ENCODE data around the gene CISD1. TPM values are rescaled to one million over a fixed set of nuclear protein-coding genes. Genes with fewer than 3 reads are reported as not detected.
"Not testable (repeated sequence)": the region's sequence is repeated elsewhere in the genome, so short reads cannot be mapped to it uniquely, and the experiment has no call there.

The CISD1 gene
- total RNA-seq (10 to 100 TPM in 1 of 2 experiments, 1 to 10 TPM in 1; 9.7 to 11.6 TPM), polyA plus RNA-seq (10 to 100 TPM; 54.6 to 71.4 (median 60.4) TPM), total RNA-seq (3.4 to 39.1 (median 9.6) reads per million in 6 experiments)

DNA sequence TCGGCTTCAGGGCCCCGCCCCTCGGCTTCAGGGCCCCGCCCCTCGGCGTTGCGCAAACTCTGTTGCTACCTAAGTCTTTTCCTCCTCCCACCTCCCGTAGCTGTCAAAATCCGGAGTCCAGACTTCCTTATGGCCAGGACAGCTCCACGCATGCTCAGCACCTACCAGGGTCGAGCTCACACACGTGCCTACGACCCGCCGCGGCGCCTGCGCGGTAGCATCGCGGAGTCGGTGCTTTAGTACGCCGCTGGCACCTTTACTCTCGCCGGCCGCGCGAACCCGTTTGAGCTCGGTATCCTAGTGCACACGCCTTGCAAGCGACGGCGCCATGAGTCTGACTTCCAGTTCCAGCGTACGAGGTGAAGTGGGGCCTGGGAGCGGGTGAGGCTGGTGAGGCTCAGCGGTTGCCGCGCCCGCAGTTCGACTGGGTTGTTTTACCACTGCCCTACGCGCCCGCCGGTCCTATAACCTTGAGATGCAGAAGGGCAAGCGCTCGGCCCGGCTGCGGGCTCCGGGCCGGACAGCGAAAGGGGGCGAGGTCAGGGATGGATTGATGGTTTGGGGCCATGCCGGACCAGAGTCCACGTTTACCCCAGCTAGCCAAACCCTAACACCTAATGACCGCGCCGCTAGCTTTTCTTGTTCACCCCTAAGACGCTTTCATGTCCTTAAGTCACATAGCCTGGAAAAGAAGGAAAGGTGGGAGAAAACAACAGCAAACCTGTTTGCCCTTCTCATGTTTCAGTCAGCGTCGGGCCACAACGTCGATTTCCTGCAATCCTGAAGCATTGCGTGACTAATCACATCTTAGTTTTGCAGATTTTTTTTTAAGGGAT is at the start of gene CISD1:
CISD1 (plus strand) TSS at position 217 of the 836 bp plus-strand sequence; CDS start at position 329, 112 bp downstream.
- POLR2A ChIA-PET, result interaction anchor here (1.0 to 3.2 kb wide), 6 partner anchors 12 to 116 kb away, joined by 4 to 39 read pairs (median 6); partner anchors contain the start of genes TFAM and UBE2D1
- peak within 1 kb of the TSS; percentile 93 to 100 (median 97) for H3K4me3 Mint-ChIP-seq
- ATAC-seq, result peak; percentile 66 to 71
- H3K27ac Mint-ChIP-seq, result peak within 1 kb of the TSS; percentile 92 to 99 (median 98)
- DNase-seq, result peak; percentile 87 to 98 (median 93)
- H3K36me3 Mint-ChIP-seq, result no peaks in the 10 kb centered on the region
- no peaks in the 10 kb centered on the region for H3K9me3 Mint-ChIP-seq
- H3K27me3 Mint-ChIP-seq, result no peaks in the 10 kb centered on the region
- H3K4me1 Mint-ChIP-seq, result peaks cover 16 to 44% (median 33%) of the 10 kb centered on the region in 4 donors

DNA sequence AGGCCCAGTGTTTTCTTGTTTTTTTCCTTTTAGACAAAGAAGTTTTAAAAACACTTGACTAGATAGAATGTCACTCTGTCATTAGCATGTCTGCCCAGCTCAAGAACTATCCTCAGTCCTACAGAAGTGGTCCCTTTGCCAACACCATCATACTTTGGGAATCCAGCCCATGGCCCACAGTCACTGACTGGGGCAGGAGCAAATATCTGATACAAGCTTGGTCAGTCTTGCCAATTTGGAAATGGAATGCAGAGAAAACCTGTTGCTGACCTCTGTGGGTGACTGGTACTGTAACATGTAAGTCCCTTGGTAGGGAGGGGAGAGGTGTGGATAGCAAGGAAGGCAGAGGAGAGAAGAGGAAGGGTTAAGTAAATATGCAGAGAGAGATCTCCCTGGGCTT is 49.1 kb upstream of the CISD1 start:
- H3K4me3 Mint-ChIP-seq, result no peak overlapping the region
- ATAC-seq (no peak), DNase-seq (no peak)
- H3K4me1 Mint-ChIP-seq, result peaks cover 2 to 7% (median 4%) of the 10 kb centered on the region in 4 donors
- peaks cover 0 to 35% (median 5%) of the 10 kb centered on the region in 3 donors for H3K36me3 Mint-ChIP-seq
- H3K27ac Mint-ChIP-seq, result peak overlapping the region in 2 of 10 donors; percentile 30 to 51
- no peaks in the 10 kb centered on the region for H3K9me3 Mint-ChIP-seq
- POLR2A ChIA-PET, result no interaction called here
- H3K27me3 Mint-ChIP-seq, result no peaks in the 10 kb centered on the region

DNA sequence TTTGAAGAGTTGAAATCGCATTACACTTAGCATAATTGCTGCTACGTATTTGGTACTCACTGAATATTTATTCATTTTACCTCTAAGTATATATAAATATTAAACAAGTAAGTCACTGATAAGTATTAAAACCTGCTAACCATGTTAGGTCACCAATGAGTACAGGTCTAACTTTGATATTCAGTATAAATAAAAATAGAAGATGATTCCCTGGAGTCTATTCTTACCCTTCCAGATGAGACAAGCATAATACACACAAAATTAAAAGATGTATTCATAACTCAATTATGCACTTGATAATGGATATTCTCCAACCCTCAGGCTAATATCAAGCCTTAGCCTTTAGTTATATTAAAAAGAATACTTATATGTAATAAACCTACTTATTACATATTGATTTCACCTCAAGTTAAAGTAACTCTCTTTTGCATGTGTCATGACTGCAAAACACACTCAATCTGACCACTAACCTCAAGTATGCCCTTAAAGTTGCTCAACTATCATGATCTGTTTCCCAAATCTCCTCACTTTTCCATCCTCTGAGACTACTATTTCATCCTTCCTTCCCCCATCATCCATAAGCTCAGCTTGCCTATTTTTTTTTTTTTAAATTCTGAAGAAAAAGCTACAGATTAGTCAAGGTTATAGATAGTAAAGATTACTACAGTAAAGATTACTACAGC is 48.1 kb upstream of the CISD1 start:
- peak overlapping the region in 1 of 10 donors; percentile 64 for H3K27ac Mint-ChIP-seq
- POLR2A ChIA-PET, result no interaction called here
- no peaks in the 10 kb centered on the region for H3K9me3 Mint-ChIP-seq
- H3K4me1 Mint-ChIP-seq, result peaks cover 0 to 5% (median 2%) of the 10 kb centered on the region in 4 donors
- peaks cover 0 to 35% (median 5%) of the 10 kb centered on the region in 3 donors for H3K36me3 Mint-ChIP-seq
- DNase-seq (no peak), ATAC-seq (no peak)
- no peak overlapping the region for H3K4me3 Mint-ChIP-seq
- H3K27me3 Mint-ChIP-seq, result no peaks in the 10 kb centered on the region

DNA sequence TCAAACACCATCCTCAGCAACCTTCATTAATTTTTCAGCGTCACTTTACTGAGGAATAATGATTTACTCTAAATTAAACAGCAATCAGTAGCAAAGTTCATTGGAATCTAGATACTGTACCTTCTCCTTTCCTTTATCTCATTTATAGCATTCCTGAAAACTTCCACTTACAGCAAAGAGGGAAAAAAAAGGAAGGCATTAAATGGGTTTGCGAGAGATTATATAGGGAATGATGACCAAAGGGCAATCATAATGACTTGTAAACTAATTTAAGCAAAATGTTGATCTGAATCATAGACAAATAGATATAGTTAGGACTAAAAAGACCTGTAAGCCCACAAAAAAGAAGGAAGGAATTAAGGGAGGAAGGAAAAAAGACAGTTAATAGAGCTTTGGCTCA is 43.3 kb upstream of the CISD1 start:
- Mint-ChIP-seq H3K4me3 (no peak overlapping the region), H3K9me3 (no peaks in the 10 kb centered on the region), H3K36me3 (peaks cover under 1 to 58% (median 23%) of the 10 kb centered on the region in 3 donors), H3K27ac (peak overlapping the region in 1 of 10 donors; percentile 58), H3K4me1 (peaks cover 0 to 4% (median 1%) of the 10 kb centered on the region in 4 donors), H3K27me3 (no peaks in the 10 kb centered on the region)
- ATAC-seq, result no peak
- no peak for DNase-seq
- POLR2A ChIA-PET, result no interaction called here

DNA sequence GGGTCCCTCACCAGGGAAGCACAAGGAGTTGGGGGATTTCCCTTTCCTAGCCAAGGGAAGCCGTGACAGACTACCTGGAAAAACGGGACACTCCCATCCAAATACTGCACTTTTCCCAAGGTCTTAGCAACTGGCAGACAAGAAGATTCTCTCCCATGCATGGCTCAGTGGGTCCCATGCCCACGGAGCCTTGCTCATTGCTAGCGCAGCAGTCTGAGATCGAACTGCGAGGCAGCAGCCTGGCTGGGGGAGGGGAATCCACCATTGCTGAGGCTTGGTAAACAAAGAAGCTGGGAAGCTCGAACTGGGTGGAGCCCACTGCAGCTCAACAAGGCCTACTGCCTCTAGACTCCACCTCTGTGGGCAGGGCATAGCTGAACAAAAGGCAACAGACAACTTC is 39.1 kb upstream of the CISD1 start:
- POLR2A ChIA-PET, ATAC-seq, H3K27me3 Mint-ChIP-seq, H3K4me3 Mint-ChIP-seq, H3K9me3 Mint-ChIP-seq, DNase-seq, H3K27ac Mint-ChIP-seq: not testable (repeated sequence)
- peaks cover 9 to 12% (median 12%) of the 10 kb centered on the region in 4 donors for H3K4me1 Mint-ChIP-seq
- peaks cover 13 to 86% (median 61%) of the 10 kb centered on the region in 3 donors for H3K36me3 Mint-ChIP-seq

DNA sequence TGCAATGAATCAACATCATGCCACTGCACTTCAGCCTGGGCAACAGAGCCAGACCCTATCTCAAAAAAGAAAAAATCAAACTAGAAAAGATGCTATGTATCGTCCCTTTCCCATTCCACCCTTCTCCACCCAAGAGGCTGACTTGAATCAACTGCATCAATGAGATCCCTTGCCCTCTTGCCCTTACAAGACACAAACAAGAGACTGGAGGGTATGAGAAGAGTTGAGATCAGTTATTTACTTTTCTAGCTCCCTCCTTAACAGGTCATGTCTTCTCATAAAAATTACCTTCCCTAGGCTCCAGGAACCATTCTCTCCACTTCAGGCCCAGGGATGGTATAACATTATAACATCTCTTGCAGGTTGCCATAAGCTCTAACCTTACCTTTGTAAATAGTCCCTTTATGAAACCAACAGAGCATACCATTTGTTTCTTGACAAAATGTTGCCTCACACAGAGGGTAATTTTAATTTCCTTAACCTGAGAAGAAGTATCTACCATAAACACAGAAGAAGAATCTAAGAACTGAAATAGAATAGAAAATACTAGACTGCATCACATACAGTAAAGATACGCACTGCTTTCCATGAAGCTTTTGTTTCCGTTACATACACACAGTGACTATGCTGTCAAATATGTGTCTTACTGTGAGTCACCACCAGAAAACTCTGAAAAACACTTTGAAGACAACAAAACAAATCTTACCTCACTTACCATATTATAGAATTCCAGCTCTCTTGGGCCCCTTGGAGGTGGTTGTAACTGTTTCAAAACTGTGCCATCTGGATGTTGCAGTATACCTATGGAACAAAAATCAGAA is 31.7 kb upstream of the CISD1 start:
- Mint-ChIP-seq H3K27me3 (no peaks in the 10 kb centered on the region), H3K4me1 (peaks cover 26 to 54% (median 41%) of the 10 kb centered on the region in 4 donors), H3K36me3 (peaks cover 4 to 57% (median 52%) of the 10 kb centered on the region in 3 donors), H3K4me3 (no peak overlapping the region), H3K27ac (peak overlapping the region in 2 of 10 donors; percentile 19 to 31), H3K9me3 (peaks cover 0 to 5% (median 0%) of the 10 kb centered on the region in 9 donors)
- POLR2A ChIA-PET, result no interaction called here
- DNase-seq (no peak), ATAC-seq (no peak)

DNA sequence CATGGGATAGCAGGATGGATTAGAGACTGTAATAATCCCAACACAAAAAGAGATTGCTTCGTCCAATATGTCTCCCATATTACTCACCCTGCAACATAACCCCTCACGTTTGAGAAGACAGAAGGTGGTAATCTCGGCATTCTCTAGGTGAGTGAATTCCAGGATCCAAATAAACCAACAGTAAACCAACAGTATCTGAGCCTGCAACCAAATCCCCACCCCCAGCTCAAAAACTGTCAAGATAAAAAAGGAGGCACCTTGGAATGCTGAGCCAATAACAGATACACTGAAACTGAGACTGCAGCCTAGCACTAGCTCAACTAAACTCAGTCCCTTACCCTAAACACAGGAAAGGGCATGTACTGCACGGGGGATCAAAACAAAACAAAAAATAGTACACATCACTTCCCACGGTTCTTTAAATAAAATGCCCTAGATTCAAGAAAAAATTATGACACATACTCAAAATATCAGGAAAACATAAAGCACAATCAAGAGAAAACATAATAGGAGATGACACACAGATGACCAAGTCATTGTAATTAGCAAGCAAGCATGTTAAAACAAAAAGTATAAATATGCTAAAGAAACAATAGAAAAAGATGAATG is 29.3 kb upstream of the CISD1 start:
- peaks cover 0 to 42% (median 38%) of the 10 kb centered on the region in 3 donors for H3K36me3 Mint-ChIP-seq
- ATAC-seq (no peak), DNase-seq (no peak)
- peak overlapping the region in 2 of 10 donors; percentile 32 to 47 for H3K27ac Mint-ChIP-seq
- H3K9me3 Mint-ChIP-seq, result peaks cover 0 to 11% (median 6%) of the 10 kb centered on the region in 9 donors
- POLR2A ChIA-PET, result no interaction called here
- peaks cover 21 to 51% (median 38%) of the 10 kb centered on the region in 4 donors for H3K4me1 Mint-ChIP-seq
- H3K4me3 Mint-ChIP-seq, result peak overlapping the region in 2 of 10 donors; percentile 2 to 6
- H3K27me3 Mint-ChIP-seq, result no peaks in the 10 kb centered on the region

DNA sequence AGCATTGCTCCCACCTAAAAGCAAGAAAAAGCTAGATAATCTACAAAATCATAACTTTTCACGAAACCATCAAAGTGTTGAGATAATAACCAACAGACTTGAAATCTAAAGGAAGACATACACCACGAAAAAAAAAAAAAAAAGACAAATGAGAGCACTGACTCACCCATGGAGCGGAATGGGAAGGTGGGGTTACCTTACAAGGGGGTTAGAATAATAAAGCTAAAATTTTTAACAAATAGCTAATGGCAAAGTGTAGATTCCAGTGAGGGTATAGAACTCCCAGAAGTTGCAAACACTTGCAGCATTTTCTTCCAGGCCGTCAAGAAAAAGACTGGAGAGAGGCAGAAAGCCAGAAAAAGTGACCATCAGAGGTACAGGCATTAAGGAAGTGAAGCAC is 28.4 kb upstream of the CISD1 start:
- Mint-ChIP-seq H3K36me3 (peaks cover 0 to 35% (median 30%) of the 10 kb centered on the region in 3 donors), H3K9me3 (peaks cover 0 to 12% (median 7%) of the 10 kb centered on the region in 9 donors), H3K4me1 (peaks cover 21 to 49% (median 38%) of the 10 kb centered on the region in 4 donors), H3K27ac (peak overlapping the region in 5 of 10 donors; percentile 18 to 77 (median 50)), H3K4me3 (peak overlapping the region in 3 of 10 donors; percentile 13 to 28 (median 23)), H3K27me3 (no peaks in the 10 kb centered on the region)
- DNase-seq (no peak), ATAC-seq (no peak)
- POLR2A ChIA-PET, result no interaction called here

DNA sequence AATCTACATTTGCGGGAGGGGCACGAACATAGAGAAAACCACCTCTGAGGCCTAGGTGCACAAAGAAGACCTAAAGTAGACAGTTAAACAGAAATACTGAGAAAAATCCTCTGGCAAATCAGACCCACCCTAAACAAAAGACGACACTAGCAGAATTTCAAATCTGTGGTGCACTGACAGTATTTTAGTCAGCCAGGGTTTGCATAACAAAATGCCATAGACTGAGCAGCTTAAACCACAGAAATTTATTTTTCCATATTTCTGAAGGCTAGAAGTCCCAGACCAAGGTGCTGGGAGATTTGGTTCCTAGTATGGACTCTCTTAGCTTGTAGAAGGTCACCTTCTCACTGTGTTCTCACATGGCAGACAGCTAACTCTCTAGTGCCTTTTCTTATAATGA is 27.6 kb upstream of the CISD1 start:
- H3K4me1 Mint-ChIP-seq, result peaks cover 21 to 54% (median 38%) of the 10 kb centered on the region in 4 donors
- no peaks in the 10 kb centered on the region for H3K27me3 Mint-ChIP-seq
- peaks cover 0 to 29% (median 25%) of the 10 kb centered on the region in 3 donors for H3K36me3 Mint-ChIP-seq
- H3K4me3 Mint-ChIP-seq, result peak overlapping the region in 3 of 10 donors; percentile 5 to 23 (median 7)
- no peak for DNase-seq
- POLR2A ChIA-PET, result no interaction called here
- peak overlapping the region in 2 of 10 donors; percentile 50 to 77 for H3K27ac Mint-ChIP-seq
- ATAC-seq, result no peak
- peaks cover 0 to 16% (median 7%) of the 10 kb centered on the region in 9 donors for H3K9me3 Mint-ChIP-seq

DNA sequence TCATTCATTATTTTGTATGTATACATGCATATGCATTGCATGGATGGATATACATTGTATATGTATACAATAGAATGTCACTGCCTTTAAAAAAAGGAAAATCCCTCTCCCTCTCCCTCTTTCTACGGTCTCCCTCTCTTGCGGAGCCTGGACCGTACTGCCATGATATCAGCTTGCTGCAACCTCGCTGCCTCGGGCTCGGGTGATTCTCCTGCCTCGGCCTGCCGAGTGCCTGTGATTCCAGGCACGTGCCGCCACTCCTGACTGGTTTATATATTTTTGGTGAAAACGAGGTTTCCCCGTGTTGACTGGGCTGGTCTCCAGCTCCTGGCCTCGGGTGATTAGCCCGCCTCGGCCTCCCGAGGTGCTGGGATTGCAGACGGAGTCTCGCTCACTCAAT is 25.7 kb upstream of the CISD1 start:
- peaks cover 20 to 49% (median 31%) of the 10 kb centered on the region in 4 donors for H3K4me1 Mint-ChIP-seq
- no peak overlapping the region for H3K27ac Mint-ChIP-seq
- no peak for DNase-seq
- no peaks in the 10 kb centered on the region for H3K27me3 Mint-ChIP-seq
- ATAC-seq, result no peak
- POLR2A ChIA-PET, result no interaction called here
- H3K9me3 Mint-ChIP-seq, result peaks cover 0 to 23% (median 7%) of the 10 kb centered on the region in 9 donors
- H3K36me3 Mint-ChIP-seq, result peaks cover 0 to 18% (median 12%) of the 10 kb centered on the region in 3 donors
- no peak overlapping the region for H3K4me3 Mint-ChIP-seq

DNA sequence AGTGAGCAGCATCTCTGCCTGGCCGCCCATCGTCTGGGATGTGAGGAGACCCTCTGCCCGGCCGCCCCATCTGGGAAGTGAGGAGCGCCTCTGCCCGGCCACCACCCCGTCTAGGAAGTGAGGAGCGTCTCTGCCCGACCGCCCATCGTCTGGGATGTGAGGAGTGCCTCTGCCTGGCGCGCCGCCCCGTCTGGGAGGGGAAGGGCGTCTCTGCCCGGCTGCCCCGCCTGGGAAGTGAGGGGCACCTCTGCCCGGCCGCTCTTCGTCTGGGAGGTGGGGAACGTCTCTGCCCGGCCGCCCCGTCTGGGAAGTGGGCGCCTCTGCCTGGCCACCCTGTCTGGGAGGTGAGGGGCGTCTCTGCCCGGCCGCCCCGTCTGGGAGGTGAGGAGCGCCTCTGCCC is 25.2 kb upstream of the CISD1 start:
- Mint-ChIP-seq H3K4me1 (peaks cover 23 to 46% (median 31%) of the 10 kb centered on the region in 4 donors), H3K9me3 (peaks cover 0 to 26% (median 11%) of the 10 kb centered on the region in 9 donors), H3K36me3 (peaks cover 5 to 24% (median 12%) of the 10 kb centered on the region in 3 donors)
- ATAC-seq, POLR2A ChIA-PET, H3K27ac Mint-ChIP-seq, H3K4me3 Mint-ChIP-seq, H3K27me3 Mint-ChIP-seq, DNase-seq: not testable (repeated sequence)
